ENCODE data around the gene PLCB2. TPM values are rescaled to one million over a fixed set of nuclear protein-coding genes. Genes with fewer than 3 reads are reported as not detected.

Gene PLCB2
- total and polyA plus RNA-seq, 9 of the 15 experiments (the other 6 are each of a cell fraction or from before 2014, with no cell fraction given) = 0.37 to 12.3 (median 8.0) TPM

DNA sequence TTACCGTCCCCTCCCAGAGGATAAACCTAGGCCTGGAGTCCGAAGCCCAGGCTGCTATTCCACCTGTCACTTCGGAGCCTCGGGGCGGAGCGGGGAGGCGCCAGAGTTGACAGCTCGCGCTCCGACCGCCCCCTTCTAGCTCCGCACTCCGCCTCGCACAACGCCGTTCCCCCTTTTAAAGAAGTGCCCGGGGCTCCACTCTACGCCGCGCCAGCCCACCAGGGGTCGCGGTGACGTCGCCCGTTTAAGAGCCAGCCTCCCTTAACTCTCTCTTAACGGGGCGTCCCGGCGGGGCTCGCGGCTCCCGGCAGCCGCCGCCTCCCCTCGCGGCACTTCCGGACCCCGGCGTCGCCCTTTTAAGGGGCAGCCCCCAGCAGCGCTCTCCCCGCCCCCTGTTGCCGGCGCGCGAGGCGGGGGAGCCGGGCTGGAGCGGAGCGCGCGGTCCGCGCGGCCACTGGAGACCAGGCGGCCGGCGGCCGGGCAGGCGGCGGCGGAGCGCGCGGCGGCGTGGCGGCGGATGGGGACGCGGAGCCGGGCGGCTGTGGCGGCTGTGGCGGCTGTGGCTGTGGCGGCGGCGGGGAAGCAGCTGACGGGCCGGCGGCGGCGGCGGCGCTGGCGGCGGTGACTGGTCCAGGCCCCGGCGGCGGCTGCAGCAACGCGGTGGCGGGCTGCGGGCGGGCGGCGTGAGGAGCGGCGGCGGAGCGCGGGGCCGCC is 15.7 kb upstream of the PLCB2 start, which contains the start of gene INAFM2 (continued):
- TF ChIP-seq SRSF7 (optimal IDR thresholded peaks at IDR 0.05; ENCODE audit: low read depth, low read length) = no peak
- peak; percentile 71 for TF ChIP-seq ETV1 (tag; conservative IDR thresholded peaks at IDR 0.05; ENCODE audit: low read depth)
- no peak for TF ChIP-seq ZNF282 (CRISPR knock-in tag; IDR thresholded peaks at IDR 0.05)
- TF ChIP-seq PHB2 (IDR thresholded peaks at IDR 0.05; ENCODE audit: low read depth) = no peak
- TF ChIP-seq HDAC3 (IDR thresholded peaks at IDR 0.05; ENCODE audit: borderline replicate concordance, partially characterized antibody) = no peak
- TF ChIP-seq ZNF274 (IDR thresholded peaks at IDR 0.05; ENCODE audit: borderline replicate concordance, low read depth, low read length) = no peak
- TF ChIP-seq, protein P1, sequence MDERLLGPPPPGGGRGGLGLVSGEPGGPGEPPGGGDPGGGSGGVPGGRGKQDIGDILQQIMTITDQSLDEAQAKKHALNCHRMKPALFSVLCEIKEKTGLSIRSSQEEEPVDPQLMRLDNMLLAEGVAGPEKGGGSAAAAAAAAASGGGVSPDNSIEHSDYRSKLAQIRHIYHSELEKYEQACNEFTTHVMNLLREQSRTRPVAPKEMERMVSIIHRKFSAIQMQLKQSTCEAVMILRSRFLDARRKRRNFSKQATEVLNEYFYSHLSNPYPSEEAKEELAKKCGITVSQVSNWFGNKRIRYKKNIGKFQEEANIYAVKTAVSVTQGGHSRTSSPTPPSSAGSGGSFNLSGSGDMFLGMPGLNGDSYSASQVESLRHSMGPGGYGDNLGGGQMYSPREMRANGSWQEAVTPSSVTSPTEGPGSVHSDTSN (CRISPR knock-in tag; IDR thresholded peaks at IDR 0.05; ENCODE audit: low read depth) = no peak
- TF ChIP-seq, protein P1 (tag; conservative IDR thresholded peaks at IDR 0.05; ENCODE audit: low read depth) = peak; percentile 31; the same call in 1 of the 2 replicates
- peak; percentile 67; the same call in 1 of the 2 replicates for TF ChIP-seq SMAD4 (CRISPR knock-in tag; conservative IDR thresholded peaks at IDR 0.05)
- TF ChIP-seq ZNF354B (CRISPR knock-in tag; IDR thresholded peaks at IDR 0.05) = no peak
- TF ChIP-seq SUPT5H (IDR thresholded peaks at IDR 0.05) = no peak
- TF ChIP-seq TBL1XR1 (IDR thresholded peaks at IDR 0.05; ENCODE audit: low read length in 2 of 2) = peak in 1 of 2 experiments; percentile 28; a peak in 2 of 4 replicates
- peak; percentile 78; the same call in 1 of the 2 replicates for TF ChIP-seq NR3C1 (CRISPR knock-in tag; IDR thresholded peaks at IDR 0.05)
- TF ChIP-seq GABPB1 (CRISPR knock-in tag; IDR thresholded peaks at IDR 0.05) = peak; percentile 78
- no peak for TF ChIP-seq ZFP1 (CRISPR knock-in tag; IDR thresholded peaks at IDR 0.05)
- TF ChIP-seq HLTF (IDR thresholded peaks at IDR 0.05) = no peak
- no peak for TF ChIP-seq ZNF41 (CRISPR knock-in tag; conservative IDR thresholded peaks at IDR 0.05)
- TF ChIP-seq HDGF (IDR thresholded peaks at IDR 0.05) = no peak
- no peak for TF ChIP-seq HNRNPUL1 (IDR thresholded peaks at IDR 0.05; ENCODE audit: low read length)
- TF ChIP-seq ZNF561 (CRISPR knock-in tag; conservative IDR thresholded peaks at IDR 0.05) = no peak
- TF ChIP-seq POLR3A (IDR thresholded peaks at IDR 0.05; ENCODE audit: borderline replicate concordance, extremely low read depth, insufficient read depth, insufficient read length) = no peak
- no peak for TF ChIP-seq NCOA1 (IDR thresholded peaks at IDR 0.05; ENCODE audit: low read depth)
- TF ChIP-seq BACH1 (tag; IDR thresholded peaks at IDR 0.05) = no peak
- TF ChIP-seq TAL1 (IDR thresholded peaks at IDR 0.05) = no peak
- TF ChIP-seq, protein P2, sequence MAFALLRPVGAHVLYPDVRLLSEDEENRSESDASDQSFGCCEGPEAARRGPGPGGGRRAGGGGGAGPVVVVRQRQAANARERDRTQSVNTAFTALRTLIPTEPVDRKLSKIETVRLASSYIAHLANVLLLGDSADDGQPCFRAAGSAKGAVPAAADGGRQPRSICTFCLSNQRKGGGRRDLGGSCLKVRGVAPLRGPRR (CRISPR knock-in tag; IDR thresholded peaks at IDR 0.05) = no peak
- TF ChIP-seq, protein P3, sequence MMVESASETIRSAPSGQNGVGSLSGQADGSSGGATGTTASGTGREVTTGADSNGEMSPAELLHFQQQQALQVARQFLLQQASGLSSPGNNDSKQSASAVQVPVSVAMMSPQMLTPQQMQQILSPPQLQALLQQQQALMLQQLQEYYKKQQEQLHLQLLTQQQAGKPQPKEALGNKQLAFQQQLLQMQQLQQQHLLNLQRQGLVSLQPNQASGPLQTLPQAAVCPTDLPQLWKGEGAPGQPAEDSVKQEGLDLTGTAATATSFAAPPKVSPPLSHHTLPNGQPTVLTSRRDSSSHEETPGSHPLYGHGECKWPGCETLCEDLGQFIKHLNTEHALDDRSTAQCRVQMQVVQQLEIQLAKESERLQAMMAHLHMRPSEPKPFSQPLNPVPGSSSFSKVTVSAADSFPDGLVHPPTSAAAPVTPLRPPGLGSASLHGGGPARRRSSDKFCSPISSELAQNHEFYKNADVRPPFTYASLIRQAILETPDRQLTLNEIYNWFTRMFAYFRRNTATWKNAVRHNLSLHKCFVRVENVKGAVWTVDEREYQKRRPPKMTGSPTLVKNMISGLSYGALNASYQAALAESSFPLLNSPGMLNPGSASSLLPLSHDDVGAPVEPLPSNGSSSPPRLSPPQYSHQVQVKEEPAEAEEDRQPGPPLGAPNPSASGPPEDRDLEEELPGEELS (CRISPR knock-in tag; IDR thresholded peaks at IDR 0.05; ENCODE audit: borderline replicate concordance) = peak; percentile 80; the same call in 1 of the 2 replicates
- TF ChIP-seq POU5F1 (IDR thresholded peaks at IDR 0.05; ENCODE audit: borderline replicate concordance, low read depth, low read length, partially characterized antibody) = no peak
